ENCODE results near the gene TIMM29. TPM values are rescaled to one million over a fixed set of nuclear protein-coding genes. Genes with fewer than 3 reads are reported as not detected.

TIMM29 gene
- total and polyA plus RNA-seq, 2 experiments from 2014 or later, result 20.3 to 57.5 TPM

DNA sequence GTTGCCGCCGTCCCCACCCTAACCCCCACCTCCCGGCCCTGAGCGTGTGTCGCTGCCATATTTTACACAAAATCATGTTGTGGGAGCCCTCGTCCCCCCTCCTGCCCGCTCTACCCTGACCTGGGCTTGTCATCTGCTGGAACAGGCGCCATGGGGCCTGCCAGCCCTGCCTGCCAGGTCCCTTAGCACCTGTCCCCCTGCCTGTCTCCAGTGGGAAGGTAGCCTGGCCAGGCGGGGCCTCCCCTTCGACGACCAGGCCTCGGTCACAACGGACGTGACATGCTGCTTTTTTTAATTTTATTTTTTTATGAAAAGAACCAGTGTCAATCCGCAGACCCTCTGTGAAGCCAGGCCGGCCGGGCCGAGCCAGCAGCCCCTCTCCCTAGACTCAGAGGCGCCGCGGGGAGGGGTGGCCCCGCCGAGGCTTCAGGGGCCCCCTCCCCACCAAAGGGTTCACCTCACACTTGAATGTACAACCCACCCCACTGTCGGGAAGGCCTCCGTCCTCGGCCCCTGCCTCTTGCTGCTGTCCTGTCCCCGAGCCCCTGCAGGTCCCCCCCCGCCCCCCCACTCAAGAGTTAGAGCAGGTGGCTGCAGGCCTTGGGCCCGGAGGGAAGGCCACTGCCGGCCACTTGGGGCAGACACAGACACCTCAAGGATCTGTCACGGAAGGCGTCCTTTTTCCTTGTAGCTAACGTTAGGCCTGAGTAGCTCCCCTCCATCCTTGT lies 6.5 kb upstream of the TIMM29 start:
- WGBS, 2 experiments (ENCODE audit: low coverage in 1 of 2, low lambda C conversion rate in 2 of 2, missing lambda C conversion rate in 2 of 2), result 77 to 81% methylated on average over 20 to 33 of the region's 33 CpGs
- H3K4me2 ChIP-seq (ENCODE audit: unreplicated experiment), result no peak overlapping the region
- H3K27me3 ChIP-seq (replicated peaks; ENCODE audit: insufficient read depth), result no peaks in the 10 kb centered on the region
- no peaks in the 10 kb centered on the region for H3F3A ChIP-seq (ENCODE audit: insufficient read depth)
- TF ChIP-seq EZH2phosphoT487 (IDR thresholded peaks at IDR 0.05; ENCODE audit: insufficient read depth, low read depth) (no peak), EZH2 (IDR thresholded peaks at IDR 0.05; ENCODE audit: insufficient read depth, poor library complexity, severe bottlenecking) (no peak)
- no peaks in the 10 kb centered on the region for H3K4me1 ChIP-seq (ENCODE audit: insufficient read depth)
- no peaks in the 10 kb centered on the region for H3K9me3 ChIP-seq (ENCODE audit: low read depth)
- no peaks in the 10 kb centered on the region for H3K9me2 ChIP-seq (ENCODE audit: insufficient read depth)
- no peak overlapping the region for H2AFZ ChIP-seq
- H3K27ac ChIP-seq, result no peak overlapping the region
- in situ Hi-C loops (cut with MboI), result no loop called here
- no peaks in the 10 kb centered on the region for H4K20me1 ChIP-seq (ENCODE audit: insufficient read depth)
- no peak for DNase-seq
- no peaks in the 10 kb centered on the region for H3K36me3 ChIP-seq (ENCODE audit: low read depth)
- H3K79me2 ChIP-seq (ENCODE audit: insufficient read depth), result peaks cover 13% of the 10 kb centered on the region
- no peak overlapping the region for H3K9ac ChIP-seq
- H3K4me3 ChIP-seq, result no peak overlapping the region

DNA sequence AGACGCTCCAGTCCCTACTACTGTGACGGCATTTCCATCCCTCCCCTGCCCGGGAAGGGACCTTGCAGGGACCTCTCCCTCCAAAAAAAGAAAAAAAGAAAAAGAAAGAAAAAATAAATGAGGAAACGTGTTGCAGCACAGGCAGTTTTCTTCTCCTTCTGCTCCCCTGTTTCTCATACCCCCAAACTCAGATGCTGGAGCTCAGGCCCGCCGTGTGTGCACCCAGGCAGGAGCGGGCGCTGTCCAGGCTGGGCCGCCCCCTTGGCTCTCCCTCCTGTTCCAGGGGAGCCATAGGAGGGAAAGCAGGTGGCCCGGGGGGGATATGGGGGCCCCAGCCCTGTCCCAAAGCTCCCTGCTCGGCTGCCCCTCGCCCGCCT lies 6.0 kb upstream of the TIMM29 start:
- H3K27ac ChIP-seq, result no peak overlapping the region
- TF ChIP-seq EZH2 (IDR thresholded peaks at IDR 0.05; ENCODE audit: insufficient read depth, poor library complexity, severe bottlenecking), result no peak
- TF ChIP-seq EZH2phosphoT487 (IDR thresholded peaks at IDR 0.05; ENCODE audit: insufficient read depth, low read depth), result no peak
- H3F3A ChIP-seq (ENCODE audit: insufficient read depth), result no peaks in the 10 kb centered on the region
- no peaks in the 10 kb centered on the region for H3K27me3 ChIP-seq (replicated peaks; ENCODE audit: insufficient read depth)
- in situ Hi-C loops (cut with MboI), result no loop called here
- H3K4me1 ChIP-seq (ENCODE audit: insufficient read depth), result no peaks in the 10 kb centered on the region
- H3K79me2 ChIP-seq (ENCODE audit: insufficient read depth), result peaks cover 19% of the 10 kb centered on the region
- no peaks in the 10 kb centered on the region for H3K36me3 ChIP-seq (ENCODE audit: low read depth)
- no peak overlapping the region for H3K4me2 ChIP-seq (ENCODE audit: unreplicated experiment)
- H3K9ac ChIP-seq, result no peak overlapping the region
- no peak overlapping the region for H2AFZ ChIP-seq
- H4K20me1 ChIP-seq (ENCODE audit: insufficient read depth), result no peaks in the 10 kb centered on the region
- H3K4me3 ChIP-seq, result no peak overlapping the region
- no peaks in the 10 kb centered on the region for H3K9me2 ChIP-seq (ENCODE audit: insufficient read depth)
- no peak for DNase-seq
- WGBS, 2 experiments (ENCODE audit: low coverage in 1 of 2, low lambda C conversion rate in 2 of 2, missing lambda C conversion rate in 2 of 2), result 77 to 87% methylated on average over 13 of the region's 13 CpGs
- H3K9me3 ChIP-seq (ENCODE audit: low read depth), result no peaks in the 10 kb centered on the region

DNA sequence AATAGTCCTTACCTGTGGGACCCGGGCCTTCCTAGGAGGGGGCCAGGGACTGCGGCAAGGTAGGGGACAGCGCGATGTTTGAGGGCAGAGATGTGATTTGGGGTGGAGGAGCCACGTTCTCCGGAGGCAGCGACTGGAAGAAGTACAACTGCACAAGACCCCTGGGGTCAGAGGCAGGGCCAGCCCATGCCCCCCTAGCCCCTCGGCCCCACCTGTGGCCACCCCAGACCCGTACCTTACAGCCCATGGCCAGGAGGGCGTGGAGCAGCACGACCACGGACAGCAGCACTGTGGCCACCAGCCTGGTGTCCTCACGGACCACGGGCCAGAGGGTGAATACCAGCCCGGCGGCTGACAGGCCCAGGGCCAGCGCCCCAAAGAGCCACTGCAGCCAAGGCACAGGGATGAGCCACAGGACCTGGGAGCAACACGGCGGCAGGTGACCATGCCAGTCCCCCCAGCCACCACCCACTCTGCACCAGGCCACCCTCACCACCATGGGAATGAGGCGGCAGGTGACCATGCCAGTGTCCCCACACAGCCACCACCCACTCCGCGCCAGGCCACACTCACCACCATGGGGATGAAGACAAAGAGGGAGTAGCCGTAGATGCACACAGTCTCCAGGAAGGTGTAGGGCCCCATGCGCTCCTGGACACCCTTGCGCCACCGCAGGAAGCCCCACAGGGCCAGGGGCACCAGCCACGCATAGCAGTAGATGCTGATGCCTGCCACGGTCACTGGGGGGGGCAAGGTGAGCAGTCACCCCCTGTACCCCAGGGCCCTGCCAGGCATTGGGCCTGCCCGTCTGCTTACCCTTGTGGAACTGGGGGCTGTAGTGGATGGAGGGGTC lies 5.1 kb upstream of the TIMM29 start:
- no peak overlapping the region for H3K9ac ChIP-seq
- no peaks in the 10 kb centered on the region for H3K9me2 ChIP-seq (ENCODE audit: insufficient read depth)
- H3K79me2 ChIP-seq (ENCODE audit: insufficient read depth), result peaks cover 27% of the 10 kb centered on the region
- TF ChIP-seq EZH2 (IDR thresholded peaks at IDR 0.05; ENCODE audit: insufficient read depth, poor library complexity, severe bottlenecking), result no peak
- no peak overlapping the region for H3K4me2 ChIP-seq (ENCODE audit: unreplicated experiment)
- no peak for DNase-seq
- no peaks in the 10 kb centered on the region for H3F3A ChIP-seq (ENCODE audit: insufficient read depth)
- in situ Hi-C loops (cut with MboI), result no loop called here
- H3K27me3 ChIP-seq (replicated peaks; ENCODE audit: insufficient read depth), result no peaks in the 10 kb centered on the region
- no peaks in the 10 kb centered on the region for H3K36me3 ChIP-seq (ENCODE audit: low read depth)
- no peak overlapping the region for H3K4me3 ChIP-seq
- H2AFZ ChIP-seq, result no peak overlapping the region
- no peaks in the 10 kb centered on the region for H3K9me3 ChIP-seq (ENCODE audit: low read depth)
- H4K20me1 ChIP-seq (ENCODE audit: insufficient read depth), result no peaks in the 10 kb centered on the region
- no peak overlapping the region for H3K27ac ChIP-seq
- H3K4me1 ChIP-seq (ENCODE audit: insufficient read depth), result no peaks in the 10 kb centered on the region
- WGBS, 2 experiments (ENCODE audit: low coverage in 1 of 2, low lambda C conversion rate in 2 of 2, missing lambda C conversion rate in 2 of 2), result 92 to 93% methylated on average over 22 to 25 of the region's 29 CpGs

DNA sequence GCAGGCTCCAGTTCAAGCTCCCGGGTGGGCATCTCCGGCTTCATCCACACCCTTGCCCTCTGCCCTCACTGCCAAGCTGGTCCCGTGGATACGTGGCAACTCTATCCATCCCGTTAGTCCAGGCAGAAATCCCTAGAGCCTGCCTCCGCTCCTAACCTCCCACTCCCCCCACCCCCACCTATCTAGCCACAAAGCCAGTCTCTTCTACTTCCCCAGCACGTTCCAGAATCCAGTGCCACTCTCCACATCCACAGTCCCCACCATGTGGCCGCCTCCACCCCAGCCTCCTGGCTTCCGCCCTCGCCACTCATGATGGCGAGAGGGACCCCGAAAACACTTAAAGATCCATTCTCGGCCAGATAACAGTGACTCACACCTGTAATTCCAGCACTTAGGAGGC lies 4.0 kb upstream of the TIMM29 start:
- WGBS, 2 experiments (ENCODE audit: low coverage in 1 of 2, low lambda C conversion rate in 2 of 2, missing lambda C conversion rate in 2 of 2), result 75 to 82% methylated on average over 11 to 13 of the region's 13 CpGs
- H3K9me3 ChIP-seq (ENCODE audit: low read depth), result no peaks in the 10 kb centered on the region
- H3K27me3 ChIP-seq (replicated peaks; ENCODE audit: insufficient read depth), result no peaks in the 10 kb centered on the region
- H3K4me3 ChIP-seq, result no peak overlapping the region
- no peak overlapping the region for H2AFZ ChIP-seq
- no peak for DNase-seq
- no peaks in the 10 kb centered on the region for H3K36me3 ChIP-seq (ENCODE audit: low read depth)
- H3K4me1 ChIP-seq (ENCODE audit: insufficient read depth), result peaks cover under 1% of the 10 kb centered on the region; the same call in 1 of the 2 replicates
- in situ Hi-C loops (cut with MboI), result no loop called here
- H3K9me2 ChIP-seq (ENCODE audit: insufficient read depth), result no peaks in the 10 kb centered on the region
- H4K20me1 ChIP-seq (ENCODE audit: insufficient read depth), result no peaks in the 10 kb centered on the region
- H3F3A ChIP-seq (ENCODE audit: insufficient read depth), result no peaks in the 10 kb centered on the region
- H3K9ac ChIP-seq, result no peak overlapping the region
- H3K4me2 ChIP-seq (ENCODE audit: unreplicated experiment), result no peak overlapping the region
- TF ChIP-seq EZH2 (IDR thresholded peaks at IDR 0.05; ENCODE audit: insufficient read depth, poor library complexity, severe bottlenecking) (no peak), EZH2phosphoT487 (IDR thresholded peaks at IDR 0.05; ENCODE audit: insufficient read depth, low read depth) (no peak)
- H3K27ac ChIP-seq, result no peak overlapping the region
- H3K79me2 ChIP-seq (ENCODE audit: insufficient read depth), result peaks cover 34% of the 10 kb centered on the region

Measured in GM23248 (cell line).